K562 (cell line): Measurements from ENCODE around the gene LRRC26. TPM values are rescaled to one million over a fixed set of nuclear protein-coding genes. Genes with fewer than 3 reads are reported as not detected.

Experiments used
- ATF6 ChIP-seq: sonication (generic); formaldehyde crosslinking; IDR thresholded peaks from 2 replicates; pipeline ENCODE4 v1.4.0; 2020; ENCODE audit warnings: mild to moderate bottlenecking, missing genetic modification reagents
- CHD4 ChIP-seq: fragments of 200-600 bp; sonication (generic); IDR thresholded peaks from 3 replicates; pipeline ENCODE4 v1.6.1; 2012; ENCODE audit warnings: low read depth, mild to moderate bottlenecking, mixed read lengths, low read length, inconsistent platforms; ENCODE audit not compliant: insufficient read depth, insufficient replicate concordance, poor library complexity, severe bottlenecking
- CREM ChIP-seq: IDR thresholded peaks from 2 replicates; pipeline ENCODE4 v1.6.1; 2014; ENCODE audit warnings: antibody characterized with exemption, low read depth
- HDAC2 ChIP-seq: fragments of 450-650 bp; IDR thresholded peaks from 2 replicates; pipeline ENCODE4 v1.6.1; 2016; ENCODE audit warnings: mild to moderate bottlenecking
- HOMEZ ChIP-seq: fragments of 250-450 bp; sonication (Bioruptor Pico); IDR thresholded peaks from 2 replicates; pipeline ENCODE4 v1.4.0; 2020; ENCODE audit warnings: mild to moderate bottlenecking, moderate library complexity
- LARP7 ChIP-seq: fragments of 450-650 bp; IDR thresholded peaks from 2 replicates; pipeline ENCODE4 v1.6.1; 2016
- NCOA1 ChIP-seq: fragments of 450-650 bp; IDR thresholded peaks from 2 replicates; pipeline ENCODE4 v1.6.1; 2016; ENCODE audit warnings: low read depth
- NR0B1 ChIP-seq: fragments of 450-650 bp; IDR thresholded peaks from one replicate; pipeline ENCODE4 v1.6.1; 2018; ENCODE audit warnings: mild to moderate bottlenecking, moderate library complexity; ENCODE audit not compliant: partially characterized antibody
- OTX1 ChIP-seq: fragments of 450-650 bp; formaldehyde crosslinking; IDR thresholded peaks from 2 replicates; pipeline ENCODE4 v1.4.0; 2022; ENCODE audit warnings: mild to moderate bottlenecking
- PRMT5 ChIP-seq: sonication (generic); formaldehyde crosslinking; IDR thresholded peaks from 2 replicates; pipeline ENCODE4 v1.5.0; 2020; ENCODE audit warnings: missing genetic modification reagents
- SREBF1 ChIP-seq: fragments of 150-350 bp; IDR thresholded peaks from 2 replicates; pipeline ENCODE4 v1.6.1; 2014; ENCODE audit warnings: antibody characterized with exemption, low read depth, low read length, borderline replicate concordance
- TAF7 ChIP-seq: fragments of 450-650 bp; IDR thresholded peaks from 2 replicates; pipeline ENCODE4 v1.6.1; 2016; ENCODE audit warnings: missing genetic modification characterization, missing compliant biosample characterization
- TCF7 ChIP-seq: sonication (generic); IDR thresholded peaks from 2 replicates; pipeline ENCODE4 v1.6.1; 2016; ENCODE audit warnings: antibody characterized with exemption, borderline replicate concordance
- TEAD1 ChIP-seq, 2 experiments: fragments of 450-650 bp in 1 of 2; sonication (generic) in 1 of 2; formaldehyde crosslinking; IDR thresholded peaks; 2 replicates each; pipeline versions ENCODE4 v1.4.0 to v1.8.0; 2020 to 2022; ENCODE audit warnings: mild to moderate bottlenecking in 2 of 2, missing genetic modification reagents in 1 of 2
- TFE3 ChIP-seq: fragments of 450-650 bp; formaldehyde crosslinking; IDR thresholded peaks from 2 replicates; pipeline ENCODE4 v1.4.0; 2020; ENCODE audit warnings: mild to moderate bottlenecking, mixed read lengths
- TRIM24 ChIP-seq, 2 experiments: fragments of 450-650 bp; IDR thresholded peaks; 2 replicates each; pipeline ENCODE4 v1.6.1; 2016
- ZBTB11 ChIP-seq, 3 experiments: fragments of 200-800 bp in 1 of 3; fragments of 250-450 bp in 1 of 3; fragments of 450-650 bp in 1 of 3; sonication (Bioruptor Pico) in 1 of 3; sonication (Bioruptor generic) in 1 of 3; formaldehyde crosslinking in 1 of 3; IDR thresholded peaks; 2 replicates each; pipeline versions ENCODE4 v1.6.1 to v1.8.0; 2016 to 2022; ENCODE audit warnings: mild to moderate bottlenecking in 2 of 3, missing genetic modification characterization in 2 of 3, missing compliant biosample characterization in 1 of 3, moderate library complexity in 1 of 3
- polyA plus RNA-seq, 8 experiments: library from polyadenylated mRNA; depleted of rRNA in 4 of 8; stranded (reverse) in 5 of 8; unstranded in 3 of 8; fragments of >200 nt; fragmentation: Nextera tagmentation in 2 of 8; fragmentation: Illumina TruSeq in 1 of 8; extraction: Ambion mirVana in 2 of 8; extraction: Trizol in 1 of 8; gene quantifications; 2 replicates each; pipeline versions ENCODE4 v1.2.1 to v1.2.3, GENCODE V29; 2011 to 2014; ENCODE audit warnings: inconsistent platforms in 1 of 8, missing spikeins in 1 of 8
- total RNA-seq, 7 experiments: library from RNA; depleted of rRNA in 6 of 7; stranded (reverse); fragments of >200 nt in 6 of 7; fragmentation: Illumina TruSeq in 2 of 7; extraction: Trizol in 2 of 7; gene quantifications; 2 replicates each; pipeline versions ENCODE4 v1.2.1 to v1.2.3, GENCODE V29; 2011 to 2021; ENCODE audit warnings: low replicate concordance in 1 of 7

The LRRC26 gene
- total and polyA plus RNA-seq, 9 of the 15 experiments (the other 6 are each of a cell fraction or from before 2014, with no cell fraction given) = not detected

- no peak for TF ChIP-seq ZBTB11 (CRISPR knock-in tag; IDR thresholded peaks at IDR 0.05)
- no peak for TF ChIP-seq PRMT5
- no peak for TF ChIP-seq SREBF1
- TF ChIP-seq HOMEZ (CRISPR knock-in tag) = no peak
- TF ChIP-seq ATF6 (CRISPR knock-in tag) = no peak
- TF ChIP-seq OTX1 (CRISPR knock-in tag) = no peak
- no peak for TF ChIP-seq CREM
- no peak for TF ChIP-seq TRIM24 (IDR thresholded peaks at IDR 0.05)
- no peak for TF ChIP-seq NCOA1
- TF ChIP-seq TCF7 = no peak
- no peak for TF ChIP-seq TAF7 (tag)
- TF ChIP-seq TEAD1 (CRISPR knock-in tag; IDR thresholded peaks at IDR 0.05) = no peak
- no peak for TF ChIP-seq HDAC2
- TF ChIP-seq CHD4 = no peak
- TF ChIP-seq TFE3 (CRISPR knock-in tag) = no peak
- TF ChIP-seq LARP7 = no peak
- no peak for TF ChIP-seq NR0B1
These were observed 671 bp downstream of the LRRC26 start (continued) for GRCh38 chr9:137168904-137169856.
